NCI-H1105 treated with DMSO at 0.1 percent for 48 hours (cell line): ENCODE results near the gene PI4K2B.
"Not testable (repeated sequence)": the region's sequence is repeated elsewhere in the genome, so short reads cannot be mapped to it uniquely, and the experiment has no call there.

Source experiments
- DNase-seq: peaks from one replicate; lab custom pipeline; 2025; lab: John Stamatoyannopoulos, UW

Gene PI4K2B

DNA sequence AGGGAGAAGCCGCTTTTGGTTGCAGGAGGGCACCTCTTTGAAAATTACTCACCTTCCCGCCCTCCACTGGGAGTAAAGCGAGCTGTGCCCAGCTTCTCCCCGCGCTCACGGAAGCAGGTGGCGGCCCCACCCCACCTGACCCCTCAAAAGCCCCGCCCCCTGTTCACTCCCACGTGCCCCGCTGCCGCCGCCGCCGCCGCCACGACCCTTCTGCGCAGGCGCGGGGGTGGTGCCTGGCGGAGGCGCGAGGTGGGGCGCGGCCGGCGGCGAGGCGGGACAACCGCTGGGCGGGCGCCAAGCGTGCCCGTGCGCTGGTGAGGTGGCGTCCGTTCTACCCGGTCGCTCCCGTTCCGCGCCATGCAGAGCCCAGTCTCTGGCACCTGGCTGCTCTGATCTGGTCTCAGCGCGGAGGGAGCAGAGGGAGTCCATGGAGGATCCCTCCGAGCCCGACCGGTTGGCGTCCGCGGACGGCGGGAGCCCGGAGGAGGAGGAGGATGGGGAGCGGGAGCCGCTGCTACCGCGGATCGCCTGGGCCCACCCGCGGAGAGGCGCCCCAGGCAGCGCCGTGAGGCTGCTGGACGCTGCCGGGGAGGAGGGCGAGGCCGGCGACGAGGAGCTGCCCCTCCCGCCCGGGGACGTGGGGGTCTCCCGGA, at the start of gene PI4K2B:
Gene PI4K2B, plus strand, starts transcription at position 297 of the 653 bp plus-strand sequence. Its CDS starts 131 bp downstream, at position 428.
- DNase-seq: peak; percentile 68

- no peak for DNase-seq
Measured at GRCh38 chr4:25184056-25184455, 49.8 kb upstream of the PI4K2B start.

DNA sequence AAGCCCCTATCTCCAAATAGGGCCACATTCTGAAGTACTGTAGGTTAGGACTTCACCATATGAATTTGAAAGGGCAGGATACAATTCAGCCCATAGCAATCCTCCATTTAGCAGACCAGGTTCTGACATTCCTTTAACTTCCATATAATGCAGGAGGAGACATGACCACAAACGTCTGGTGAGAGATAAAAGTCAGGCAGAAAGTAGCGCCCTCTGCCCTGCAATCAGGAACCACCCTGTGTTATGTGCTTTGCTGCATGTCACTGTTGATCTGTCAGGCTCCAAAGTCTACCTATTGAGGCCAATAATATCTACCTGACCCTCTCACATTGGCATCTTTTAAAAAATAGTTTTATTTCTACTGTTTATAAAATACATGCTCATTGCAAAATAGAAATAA, 43.4 kb upstream of the PI4K2B start:
- DNase-seq: no peak

GRCh38 chr4:25198713-25199112, 35.1 kb upstream of the PI4K2B start:
- no peak for DNase-seq

GRCh38 chr4:25207997-25208396, 25.8 kb upstream of the PI4K2B start:
- no peak for DNase-seq

- DNase-seq: no peak
Measured at GRCh38 chr4:25209702-25210101, 24.1 kb upstream of the PI4K2B start.

DNA sequence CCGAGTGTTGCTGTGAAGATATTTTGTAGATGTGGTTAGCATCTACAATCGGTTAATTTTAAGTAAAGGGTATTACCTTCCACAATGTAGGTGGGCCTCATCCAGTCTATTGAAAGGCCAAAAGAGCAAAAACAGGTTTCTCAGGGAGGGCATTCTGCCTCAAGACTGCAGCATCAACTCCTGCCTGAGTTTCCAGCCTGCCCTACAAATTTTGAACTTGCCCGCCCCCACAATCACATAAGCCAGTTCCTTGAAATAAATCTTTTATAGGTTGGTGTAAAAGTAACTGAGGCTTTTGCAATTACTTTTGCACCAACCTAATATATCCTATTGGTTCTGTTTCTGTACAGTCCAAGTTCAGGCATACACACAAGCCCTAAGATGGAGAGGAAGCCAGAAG, 22.1 kb upstream of the PI4K2B start:
- no peak for DNase-seq

DNA sequence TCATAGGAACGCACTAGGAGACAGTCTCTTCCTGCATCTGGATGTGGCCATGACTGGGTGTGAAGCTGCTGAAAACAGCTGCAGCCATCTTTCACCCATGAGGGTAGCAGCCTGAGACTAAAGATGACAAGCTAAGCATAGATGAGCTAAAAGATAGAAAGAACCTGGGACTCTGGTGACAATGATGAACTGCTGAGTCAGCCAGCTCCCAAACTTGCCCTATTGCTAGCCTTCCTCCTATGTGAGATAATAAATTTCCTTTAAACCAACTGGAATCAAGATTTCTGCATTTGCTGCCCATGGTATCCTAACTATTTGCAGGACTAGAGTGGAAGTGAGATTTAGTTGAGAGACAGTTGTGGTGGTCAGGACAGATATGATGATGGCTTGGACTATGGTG, 21.0 kb upstream of the PI4K2B start:
- DNase-seq: no peak

GRCh38 chr4:25213347-25213979, 20.4 kb upstream of the PI4K2B start:
- DNase-seq: no peak

- DNase-seq: not testable (repeated sequence)
Measured at GRCh38 chr4:25214750-25215149, 19.1 kb upstream of the PI4K2B start.

GRCh38 chr4:25215511-25215910, 18.3 kb upstream of the PI4K2B start:
- DNase-seq: no peak

- no peak for DNase-seq
Measured at GRCh38 chr4:25221377-25221776, 12.5 kb upstream of the PI4K2B start.

DNA sequence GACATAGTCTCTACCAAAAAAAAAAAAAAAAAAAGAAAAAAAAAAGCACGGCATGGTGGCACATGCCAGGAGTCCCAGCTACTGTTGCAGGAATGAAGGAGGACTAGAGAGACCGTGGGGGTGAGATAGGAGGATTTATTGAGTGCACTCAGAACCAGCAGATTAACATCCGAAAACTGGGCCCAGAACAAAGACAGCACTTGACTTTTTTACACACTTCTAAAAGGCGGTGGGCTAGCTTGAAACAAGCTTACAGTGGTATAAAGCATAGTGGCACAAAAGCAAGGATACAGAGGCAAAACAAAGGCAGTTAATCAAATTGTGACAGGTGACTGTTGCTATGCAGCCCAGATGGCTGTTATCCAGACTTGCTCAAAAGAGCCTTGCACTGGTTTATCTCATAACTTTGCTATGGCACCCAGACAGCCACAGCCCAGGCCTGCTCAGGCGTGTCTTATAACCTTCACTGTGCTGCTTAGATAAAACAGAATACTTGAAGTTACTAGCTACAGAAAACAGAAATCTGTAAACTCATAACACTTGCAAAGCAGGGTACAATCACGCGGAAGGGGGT, 9.9 kb upstream of the PI4K2B start:
- DNase-seq: no peak

DNA sequence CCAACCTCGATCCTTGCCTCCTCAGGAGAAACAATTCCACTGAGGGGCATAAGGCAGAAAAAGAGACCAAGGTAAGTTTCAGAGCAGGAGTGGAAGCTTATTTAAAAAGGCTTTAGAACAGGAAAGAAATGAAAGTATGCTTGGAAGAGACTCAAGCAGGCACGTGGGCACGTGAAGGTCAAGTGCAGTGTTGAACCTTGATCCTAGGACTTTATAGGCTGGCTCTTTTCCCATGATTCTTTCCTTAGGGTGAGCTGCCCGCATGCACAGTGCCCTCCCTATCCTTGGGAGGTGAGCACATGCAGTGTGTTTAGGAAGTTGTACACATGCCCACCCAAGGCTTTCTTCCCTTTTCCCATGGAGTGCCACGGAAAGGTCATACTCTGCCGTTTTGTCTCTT, 4.0 kb upstream of the PI4K2B start:
- DNase-seq: no peak

- no peak for DNase-seq
Measured at GRCh38 chr4:25233194-25233593, 639 bp upstream of the PI4K2B start.

DNA sequence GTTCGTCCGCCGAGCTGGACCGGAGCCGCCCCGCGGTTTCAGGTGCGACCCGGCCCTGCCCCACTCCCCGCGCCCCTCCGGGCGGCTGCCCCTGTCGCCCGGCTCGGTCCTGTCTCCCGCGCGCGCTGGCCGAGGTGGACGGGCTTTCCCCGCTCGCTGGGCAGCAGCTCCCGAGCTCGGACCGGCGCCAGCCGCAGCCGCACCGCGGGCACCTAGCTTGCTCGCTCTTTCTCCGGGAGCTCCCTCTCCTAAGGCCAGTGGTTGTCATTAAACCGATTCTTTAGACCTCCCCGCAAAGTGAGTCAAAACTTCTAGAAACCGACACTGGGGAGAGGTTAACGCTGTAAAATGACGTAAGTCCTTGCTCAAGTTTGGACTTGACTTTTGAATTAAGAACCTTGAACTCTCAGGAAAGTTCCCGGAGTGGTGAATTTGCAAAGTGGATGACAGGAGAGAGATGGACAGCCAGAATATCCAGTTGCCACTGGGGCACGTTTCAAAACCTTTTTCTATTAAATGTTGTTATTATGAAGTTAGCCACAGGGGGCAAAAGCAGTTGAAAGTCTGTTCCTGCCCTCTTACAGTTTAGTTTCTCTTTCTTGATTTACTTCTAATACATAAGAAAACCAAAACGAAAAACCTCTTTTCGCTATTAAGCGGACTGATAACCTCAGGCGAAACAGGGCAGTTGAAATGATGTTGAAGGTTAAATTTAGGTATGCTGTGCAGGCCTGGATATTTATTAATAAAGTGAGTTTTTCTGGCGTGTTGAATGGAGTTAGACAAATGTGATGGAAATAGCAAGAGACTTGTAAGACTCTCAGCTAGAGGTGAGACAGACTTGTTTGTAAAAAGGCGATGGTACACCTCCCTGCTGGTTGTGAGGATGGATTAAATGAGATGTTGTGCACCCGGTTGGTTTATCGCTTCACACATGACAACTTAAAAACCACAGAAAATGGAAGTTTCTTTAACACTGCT, 847 bp downstream of the PI4K2B start:
- DNase-seq: peak; percentile 31

DNA sequence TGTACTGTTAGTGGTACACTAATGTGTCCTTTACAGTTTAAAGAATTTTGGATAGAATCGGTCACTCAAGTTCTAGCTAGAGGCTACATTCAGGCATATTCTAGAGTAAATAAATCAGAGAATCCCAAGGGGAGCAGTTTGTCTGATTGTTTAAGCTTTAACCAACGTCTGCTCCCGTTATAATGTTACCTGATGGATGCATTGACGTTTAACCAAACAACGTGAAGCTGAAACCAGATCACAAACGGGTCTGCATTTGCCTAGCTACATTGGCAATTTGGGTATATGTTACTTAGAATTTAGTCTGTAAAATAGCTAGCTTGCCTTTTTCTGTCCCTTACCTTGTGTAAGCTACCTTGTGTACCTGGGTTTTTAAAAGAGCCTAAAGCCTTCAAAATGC, 1.6 kb downstream of the PI4K2B start:
- DNase-seq: no peak

DNA sequence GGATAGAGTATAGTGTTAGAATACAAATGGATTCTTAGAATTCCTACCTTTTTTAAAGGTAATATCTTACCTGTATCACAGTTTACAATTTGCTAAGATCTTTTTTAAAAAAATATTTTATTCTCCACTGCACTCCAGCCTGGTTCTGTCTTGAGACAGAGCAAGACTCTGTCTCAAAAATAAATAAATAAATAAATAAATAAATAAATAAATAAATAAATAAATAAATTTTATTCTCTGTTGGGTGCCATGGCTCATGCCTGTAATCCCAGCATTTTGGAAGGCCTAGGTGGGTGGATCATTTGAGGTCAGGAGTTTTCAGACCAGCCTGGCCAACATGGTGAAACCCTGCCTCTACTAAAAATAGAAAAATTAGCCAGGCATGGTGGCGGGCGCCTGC, 2.2 kb downstream of the PI4K2B start:
- DNase-seq: not testable (repeated sequence)

DNA sequence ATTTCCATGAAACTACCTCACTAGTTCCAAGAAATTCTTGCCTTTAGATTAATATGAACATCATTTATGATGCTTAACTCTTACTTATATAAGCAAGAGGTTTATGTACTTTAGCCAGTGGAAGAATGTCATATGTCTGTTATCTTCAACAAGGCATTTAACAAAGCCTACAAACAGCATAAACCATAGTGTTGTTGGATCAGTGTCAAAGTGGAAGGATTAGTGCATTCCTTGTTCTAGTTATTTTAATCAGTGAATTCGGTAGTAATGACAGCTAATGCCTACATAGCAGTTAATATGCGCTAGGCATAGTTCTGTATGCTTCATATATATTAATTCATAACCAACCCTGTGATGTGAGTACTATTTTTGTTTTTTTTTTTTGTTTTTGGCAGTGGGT, 3.1 kb downstream of the PI4K2B start:
- DNase-seq: no peak

DNA sequence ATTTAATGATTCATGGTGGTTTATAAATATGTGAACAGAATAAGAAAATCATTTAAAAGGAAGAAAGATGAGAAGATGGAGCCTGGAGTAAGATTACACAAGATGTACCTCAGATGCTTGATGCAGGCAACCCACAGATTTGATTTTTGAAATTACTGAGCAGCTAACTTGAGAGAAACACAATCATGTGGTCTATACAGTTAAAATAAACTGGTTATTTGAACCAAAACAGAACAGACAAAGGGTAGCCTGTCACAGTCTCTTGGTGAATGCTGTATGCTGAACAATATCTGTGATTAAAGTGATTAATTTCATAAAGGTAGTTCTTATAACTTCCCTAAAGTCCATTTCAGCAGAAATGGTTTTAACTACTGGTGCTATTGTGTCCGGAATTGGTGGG, 4.2 kb downstream of the PI4K2B start:
- no peak for DNase-seq

DNA sequence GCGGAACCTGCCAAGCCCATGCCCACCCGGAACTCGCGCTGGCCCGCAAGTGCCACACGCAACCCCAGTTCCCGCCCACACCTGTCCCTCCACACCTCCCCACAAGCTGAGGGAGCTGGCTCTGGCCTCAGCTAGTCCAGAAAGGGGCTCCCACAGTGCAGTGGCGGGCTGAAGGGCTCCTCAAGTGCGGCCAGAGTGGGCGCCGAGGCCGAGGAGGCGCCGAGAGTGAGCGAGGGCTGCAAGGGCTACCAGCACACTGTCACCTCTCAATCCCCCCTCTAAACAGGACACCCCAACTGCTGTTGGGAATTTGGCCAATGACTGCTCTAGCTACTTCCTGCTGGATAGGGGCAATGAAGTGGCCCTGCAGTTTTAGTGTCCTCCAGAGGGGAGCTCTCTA, 5.7 kb downstream of the PI4K2B start:
- not testable (repeated sequence) for DNase-seq

GRCh38 chr4:25240754-25241210, 6.9 kb downstream of the PI4K2B start:
- DNase-seq: not testable (repeated sequence)
